HG03064 (cell line): ENCODE results near the gene CSNK2B.

ENCODE experiments used
- ATAC-seq: cut with Tn5 transposase; IDR thresholded peaks from one replicate; pipeline ENCODE4 v1.9.1; 2021; ENCODE audit warnings: low read depth; ENCODE audit not compliant: unreplicated experiment

CSNK2B gene

DNA sequence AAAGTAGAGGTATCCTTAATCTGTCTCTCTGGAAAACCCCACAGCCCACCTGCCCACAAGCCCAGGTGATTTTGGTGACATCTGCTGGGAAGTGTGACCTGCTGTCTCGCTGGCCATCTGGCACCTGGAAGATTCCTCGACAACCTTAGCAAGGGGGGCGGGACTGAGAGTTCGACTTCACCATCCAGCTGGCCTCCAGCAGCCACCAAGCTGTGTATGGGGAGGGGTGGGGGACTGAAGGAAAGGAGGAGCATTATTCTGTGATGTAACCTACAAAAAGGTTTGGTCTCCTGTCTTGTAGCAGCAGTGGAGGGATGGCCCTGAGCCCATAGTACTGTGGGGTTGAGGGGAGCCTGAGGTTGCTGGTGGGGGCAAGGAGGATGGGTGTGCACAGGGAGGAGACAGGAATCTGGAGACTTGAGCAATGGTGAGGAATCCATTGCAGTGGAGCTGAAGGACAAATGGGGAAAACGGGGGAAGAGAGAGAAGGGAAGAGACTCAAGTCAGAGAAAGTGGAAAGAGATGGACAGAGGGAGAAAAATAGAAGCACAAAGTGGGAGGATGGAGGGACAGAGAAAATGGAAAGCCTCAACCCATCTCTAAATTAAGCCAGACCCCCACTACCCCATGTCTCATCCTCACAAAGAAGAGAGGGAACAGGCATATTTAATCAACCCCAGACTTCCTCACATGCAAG, 44.8 kb downstream of the CSNK2B start:
- no peak for ATAC-seq

GRCh38 chr6:31711233-31711632, 45.4 kb downstream of the CSNK2B start:
- no peak for ATAC-seq

GRCh38 chr6:31712296-31712695, 46.4 kb downstream of the CSNK2B start:
- ATAC-seq = no peak

DNA sequence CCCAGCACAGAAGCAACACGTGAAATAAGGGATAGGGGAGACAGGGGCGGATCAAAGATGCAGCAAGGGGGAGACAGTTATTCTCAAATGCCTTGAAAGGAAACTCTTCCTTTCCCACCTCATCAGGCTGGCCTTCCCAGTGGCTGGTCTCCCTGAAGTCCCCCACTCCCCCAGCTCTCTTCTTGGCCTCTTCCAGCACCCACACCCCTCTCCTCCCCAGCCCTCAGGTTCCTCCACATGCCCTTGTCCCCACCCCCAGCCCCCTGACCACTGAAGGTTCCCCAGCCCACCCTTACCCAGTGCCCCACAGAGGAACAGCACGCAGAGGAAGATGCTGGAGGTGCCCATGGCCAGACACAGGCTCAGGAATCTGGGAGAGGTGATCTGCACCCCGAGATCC, 47.6 kb downstream of the CSNK2B start:
- ATAC-seq = no peak

DNA sequence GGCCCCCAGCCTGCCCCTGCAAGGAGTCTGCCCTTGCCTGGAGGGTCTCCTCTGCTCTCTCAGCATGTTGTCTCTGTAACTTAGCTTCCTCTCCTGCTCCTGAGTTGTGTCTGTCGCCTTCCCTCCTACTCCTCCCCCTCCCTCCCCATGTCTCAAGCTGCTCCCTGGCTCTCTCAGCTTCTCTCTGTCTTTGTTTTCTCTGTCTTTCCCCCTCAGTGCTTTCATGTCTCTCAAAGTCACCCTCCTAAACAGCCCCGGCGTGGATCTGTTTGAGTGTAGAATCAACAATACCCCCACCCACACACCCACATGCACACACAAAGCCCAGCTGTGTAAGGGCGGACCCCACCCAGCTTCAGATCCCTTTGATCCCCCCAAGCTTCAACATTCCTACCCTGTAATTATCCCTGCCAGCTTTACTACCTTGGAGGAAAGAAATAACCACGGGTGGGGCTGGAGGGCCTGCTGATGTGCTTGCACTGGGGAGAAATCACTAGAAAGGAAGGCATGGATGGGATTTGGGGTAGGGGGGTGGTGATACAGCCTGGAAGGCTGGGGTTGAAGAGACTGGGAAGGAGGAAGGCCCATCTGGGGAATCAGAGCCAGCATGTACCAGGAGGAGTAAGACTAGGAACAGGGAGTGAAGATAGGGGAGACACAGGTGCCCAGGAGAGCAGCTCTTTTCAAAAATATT, 48.3 kb downstream of the CSNK2B start:
- no peak for ATAC-seq

- ATAC-seq = no peak
Measured at GRCh38 chr6:31715022-31715958, 49.4 kb downstream of the CSNK2B start, which contains the start of gene LY6G6D. Gene LY6G6D, plus strand, starts transcription at chr6:31715348. Its CDS starts 8 bp downstream, at chr6:31715356.

- no peak for ATAC-seq
Measured at GRCh38 chr6:31717499-31718222, 51.8 kb downstream of the CSNK2B start.

DNA sequence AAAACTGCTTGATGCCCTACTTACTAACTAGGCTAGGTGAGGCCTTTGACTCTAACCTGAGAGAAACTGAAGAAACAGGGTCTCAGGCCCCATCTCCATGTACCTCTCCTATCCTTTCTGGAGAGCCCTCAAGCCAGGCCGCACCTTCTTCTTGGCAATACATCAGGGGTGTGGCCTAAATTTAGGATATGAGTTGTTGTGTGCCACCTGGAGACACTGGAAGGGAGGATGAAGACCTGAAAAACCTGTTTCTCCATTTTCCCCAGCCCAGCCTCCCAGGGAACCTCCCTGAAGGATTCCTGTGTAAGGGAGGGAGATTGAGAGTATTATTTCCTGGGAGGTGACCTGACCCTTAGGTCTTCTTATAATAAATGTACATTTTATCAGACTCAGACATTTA, 52.4 kb downstream of the CSNK2B start:
- ATAC-seq = no peak

- no peak for ATAC-seq
Measured at GRCh38 chr6:31719001-31719400, 53.1 kb downstream of the CSNK2B start.
